HepG2 (cell line): ENCODE results near the gene NMNAT1. TPM values are rescaled to one million over a fixed set of nuclear protein-coding genes. Genes with fewer than 3 reads are reported as not detected.

Experiments used
- ATAC-seq: fragments of 200-7000 bp; cut with Tn5 transposase; 3 replicates; pipeline ENCODE4 v1.9.1; 2020; ENCODE audit warnings: mild to moderate bottlenecking, moderate library complexity
- BruUV-seq: library from RNA; stranded (reverse); fragments of 400-500 nt; replicated peaks from 2 replicates; lab custom pipeline; 2021; lab: Mats Ljungman, UMichigan
- CTCF ChIA-PET: fragments of 300-600 bp; formaldehyde crosslinking; extraction: SDS; loops from one replicate; lab custom pipeline; 2021; ENCODE audit warnings: low total read pairs, inconsistent platforms, low intra/inter-chr PET ratio; lab: Yijun Ruan, JAX
- POLR2A ChIA-PET: fragments of 350-600 bp; sonication (Branson Sonifier 250); formaldehyde crosslinking; loops from one replicate; lab custom pipeline; 2020; ENCODE audit warnings: antibody characterized with exemption, inconsistent platforms; lab: Yijun Ruan, JAX
- DNase-seq: peaks from one replicate; pipeline ENCODE4 v3.0.0-alpha.2; 2015; ENCODE audit warnings: low spot score
- FAIRE-seq: peaks from 3 replicates; lab custom pipeline; 2011; peaks lifted over from hg19 to GRCh38; lab: Jason Lieb, UNC
- H2AFZ ChIP-seq: one replicate; pipeline ENCODE4 v1.6.1; 2011; ENCODE audit warnings: low read length, inconsistent platforms
- H3K27ac ChIP-seq: fragments of 300-600 bp; 3 replicates; pipeline ENCODE4 v1.8.0; 2011; ENCODE audit warnings: mixed run types, mild to moderate bottlenecking, mixed read lengths, low read length, inconsistent platforms; ENCODE audit not compliant: insufficient read depth; ENCODE audit errors: extremely low read length
- H3K27me3 ChIP-seq, 2 experiments: fragments of 200-600 bp in 1 of 2; 2 replicates in 1 of 2; 3 replicates in 1 of 2; pipeline versions ENCODE4 v1.6.0 to v1.8.0; 2011; ENCODE audit warnings: low read length in 2 of 2, mild to moderate bottlenecking in 2 of 2, moderate library complexity in 2 of 2, inconsistent platforms in 1 of 2; ENCODE audit not compliant: insufficient read depth in 2 of 2, control insufficient read depth in 1 of 2
- H3K36me3 ChIP-seq, 2 experiments: fragments of 200-600 bp in 1 of 2; replicated peaks in 1 of 2; 2 replicates in 1 of 2; 3 replicates in 1 of 2; pipeline versions ENCODE4 v1.5.1 to v1.8.0; 2011; ENCODE audit warnings: low read length in 2 of 2, inconsistent platforms in 1 of 2; ENCODE audit not compliant: insufficient read depth in 2 of 2, control insufficient read depth in 1 of 2
- H3K4me1 ChIP-seq: 2 replicates; pipeline ENCODE4 v1.5.1; 2012; ENCODE audit warnings: low read length, inconsistent platforms; ENCODE audit not compliant: insufficient read depth
- H3K4me2 ChIP-seq: 2 replicates; pipeline ENCODE4 v1.6.0; 2011; ENCODE audit warnings: low read depth, low read length, inconsistent platforms
- H3K4me3 ChIP-seq, 3 experiments: fragments of 200-600 bp in 1 of 3; sonication (generic), shearing (Covaris generic) in 1 of 3; replicated peaks in 1 of 3; 2 replicates each; pipeline ENCODE4 v1.5.1; 2011 to 2016; ENCODE audit warnings: low read length in 3 of 3, inconsistent platforms in 2 of 3, low read depth in 2 of 3, mild to moderate bottlenecking in 2 of 3, control low read depth in 1 of 3, mixed read lengths in 1 of 3; ENCODE audit not compliant: insufficient read depth in 1 of 3
- H3K79me2 ChIP-seq: one replicate; pipeline ENCODE4 v1.6.1; 2011; ENCODE audit warnings: low read length, inconsistent platforms; ENCODE audit not compliant: insufficient read depth
- H3K9ac ChIP-seq: 2 replicates; pipeline ENCODE4 v1.6.0; 2011; ENCODE audit warnings: mild to moderate bottlenecking, low read depth, low read length, inconsistent platforms; ENCODE audit not compliant: insufficient read depth
- H3K9me3 ChIP-seq: 2 replicates; pipeline ENCODE4 v1.5.1; 2012; ENCODE audit warnings: mild to moderate bottlenecking, low read length
- H4K20me1 ChIP-seq: 2 replicates; pipeline ENCODE4 v1.6.0; 2011; ENCODE audit warnings: inconsistent platforms, mild to moderate bottlenecking, low read length, moderate library complexity; ENCODE audit not compliant: insufficient read depth
- ZNF619 ChIP-seq: sonication (generic); formaldehyde crosslinking; IDR thresholded peaks from 2 replicates; pipeline ENCODE4 v1.4.0; 2020; ENCODE audit warnings: mild to moderate bottlenecking, missing genetic modification reagents
- WGBS: methylation state at CpG from one replicate; pipeline ENCODE4 v1.1.6; 2017; ENCODE audit warnings: low lambda C conversion rate; 5-methylcytosine and 5-hydroxymethylcytosine counted together
- in situ Hi-C: cut with HindIII; loops from 2 replicates; pipeline ENCODE4 v1.10.0; 2017; ENCODE audit warnings: low pct_unique_long_range_greater_than_20kb; ENCODE audit not compliant: extremely low pct_ligation_motif_present
- intact Hi-C: fragments of 100-400 bp; cut with micrococcal nuclease; formaldehyde crosslinking; loops from one replicate; pipeline ENCODE4 v1.10.0; 2022; ENCODE audit not compliant: unreplicated experiment
- polyA plus RNA-seq, 8 experiments: library from polyadenylated mRNA; depleted of rRNA in 3 of 8; stranded (reverse) in 7 of 8; unstranded in 1 of 8; fragments of >200 nt; fragmentation: Illumina TruSeq in 4 of 8; extraction: Trizol in 4 of 8; gene quantifications; 2 replicates each; pipeline versions ENCODE4 v1.2.1 to v1.2.3, GENCODE V29; 2011 to 2016; ENCODE audit warnings: low read depth in 4 of 8, missing spikeins in 1 of 8, mixed read lengths in 1 of 8; ENCODE audit not compliant: insufficient read depth in 1 of 8
- total RNA-seq, 5 experiments: library from RNA; depleted of rRNA; stranded (reverse); fragments of >200 nt; fragmentation: Illumina TruSeq; extraction: Trizol; gene quantifications; 2 replicates each; pipeline ENCODE4 v1.2.3, GENCODE V29; 2016; ENCODE audit warnings: low read depth in 1 of 5
- TF ChIP-seq, protein P1 (sequence below): sonication (generic); formaldehyde crosslinking; IDR thresholded peaks from 2 replicates; pipeline ENCODE4 v1.5.0; 2020; ENCODE audit warnings: mild to moderate bottlenecking, missing genetic modification reagents
- TF ChIP-seq, protein P2 (sequence below): IDR thresholded peaks from 2 replicates; pipeline ENCODE4 v1.4.0; 2020; ENCODE audit warnings: mild to moderate bottlenecking, missing genetic modification reagents
- TF ChIP-seq, protein P3 (sequence below): sonication (generic); formaldehyde crosslinking; IDR thresholded peaks from 2 replicates; pipeline ENCODE4 v1.4.0; 2020; ENCODE audit warnings: missing genetic modification reagents

The NMNAT1 gene
- total and polyA plus RNA-seq, 2 of the 13 experiments (the other 11 are each of a cell fraction or from before 2014, with no cell fraction given) = 5.6 to 12.2 TPM

DNA sequence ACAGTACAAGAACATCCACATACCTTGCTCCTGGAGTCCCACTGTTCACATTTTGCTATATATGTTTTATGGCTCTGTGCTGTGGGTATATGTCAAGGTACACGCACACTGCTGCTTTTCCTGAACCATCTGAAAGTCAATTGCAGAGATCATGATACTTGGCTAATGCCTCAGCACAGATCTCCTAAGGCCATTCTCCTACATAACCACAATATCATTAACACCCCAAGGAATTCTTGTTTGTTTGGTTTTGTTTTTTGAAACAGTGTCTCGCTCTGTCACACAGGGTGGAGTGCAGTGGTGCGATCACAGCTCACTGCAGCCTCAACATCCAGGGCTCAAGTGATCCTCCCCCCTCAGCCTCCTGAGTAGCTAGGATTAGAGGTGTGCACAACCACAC lies 49.2 kb upstream of the NMNAT1 start:
- no peak overlapping the region for H3K9ac ChIP-seq
- no peak for ATAC-seq
- no peak for DNase-seq
- H2AFZ ChIP-seq = no peak overlapping the region
- no peak overlapping the region for H3K27ac ChIP-seq
- in situ Hi-C loops = no loop called here
- POLR2A ChIA-PET = interaction anchor here (1.0 to 1.5 kb wide), 3 partner anchors 17 to 49 kb away, joined by 3 to 6 read pairs (median 5); partner anchors contain the start of genes LZIC and NMNAT1
- H3K4me3 ChIP-seq = no peak overlapping the region
- no peak for TF ChIP-seq ZNF619 (CRISPR knock-in tag)
- TF ChIP-seq, protein P1, sequence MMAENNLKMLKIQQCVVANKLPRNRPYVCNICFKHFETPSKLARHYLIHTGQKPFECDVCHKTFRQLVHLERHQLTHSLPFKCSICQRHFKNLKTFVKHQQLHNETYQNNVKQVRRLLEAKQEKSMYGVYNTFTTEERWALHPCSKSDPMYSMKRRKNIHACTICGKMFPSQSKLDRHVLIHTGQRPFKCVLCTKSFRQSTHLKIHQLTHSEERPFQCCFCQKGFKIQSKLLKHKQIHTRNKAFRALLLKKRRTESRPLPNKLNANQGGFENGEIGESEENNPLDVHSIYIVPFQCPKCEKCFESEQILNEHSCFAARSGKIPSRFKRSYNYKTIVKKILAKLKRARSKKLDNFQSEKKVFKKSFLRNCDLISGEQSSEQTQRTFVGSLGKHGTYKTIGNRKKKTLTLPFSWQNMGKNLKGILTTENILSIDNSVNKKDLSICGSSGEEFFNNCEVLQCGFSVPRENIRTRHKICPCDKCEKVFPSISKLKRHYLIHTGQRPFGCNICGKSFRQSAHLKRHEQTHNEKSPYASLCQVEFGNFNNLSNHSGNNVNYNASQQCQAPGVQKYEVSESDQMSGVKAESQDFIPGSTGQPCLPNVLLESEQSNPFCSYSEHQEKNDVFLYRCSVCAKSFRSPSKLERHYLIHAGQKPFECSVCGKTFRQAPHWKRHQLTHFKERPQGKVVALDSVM = peak; percentile 78; the same call in 1 of the 2 replicates
- H3K79me2 ChIP-seq = peaks cover 8% of the 10 kb centered on the region
- WGBS = 97% methylated on average over 3 of the region's 3 CpGs
- H3K36me3 ChIP-seq = peaks cover 5 to 31% of the 10 kb centered on the region in 2 experiments; a peak in 4 of 5 replicates
- no peak for FAIRE-seq
- no peaks in the 10 kb centered on the region for H4K20me1 ChIP-seq
- H3K9me3 ChIP-seq = no peaks in the 10 kb centered on the region
- peaks cover 13% of the 10 kb centered on the region; the same call in 1 of the 2 replicates for H3K4me1 ChIP-seq
- TSS peak; percentile 4 for BruUV-seq
- no peak overlapping the region for H3K4me2 ChIP-seq
- CTCF ChIA-PET = no interaction called here
- intact Hi-C loops = no loop called here
- H3K27me3 ChIP-seq = no peaks in the 10 kb centered on the region

DNA sequence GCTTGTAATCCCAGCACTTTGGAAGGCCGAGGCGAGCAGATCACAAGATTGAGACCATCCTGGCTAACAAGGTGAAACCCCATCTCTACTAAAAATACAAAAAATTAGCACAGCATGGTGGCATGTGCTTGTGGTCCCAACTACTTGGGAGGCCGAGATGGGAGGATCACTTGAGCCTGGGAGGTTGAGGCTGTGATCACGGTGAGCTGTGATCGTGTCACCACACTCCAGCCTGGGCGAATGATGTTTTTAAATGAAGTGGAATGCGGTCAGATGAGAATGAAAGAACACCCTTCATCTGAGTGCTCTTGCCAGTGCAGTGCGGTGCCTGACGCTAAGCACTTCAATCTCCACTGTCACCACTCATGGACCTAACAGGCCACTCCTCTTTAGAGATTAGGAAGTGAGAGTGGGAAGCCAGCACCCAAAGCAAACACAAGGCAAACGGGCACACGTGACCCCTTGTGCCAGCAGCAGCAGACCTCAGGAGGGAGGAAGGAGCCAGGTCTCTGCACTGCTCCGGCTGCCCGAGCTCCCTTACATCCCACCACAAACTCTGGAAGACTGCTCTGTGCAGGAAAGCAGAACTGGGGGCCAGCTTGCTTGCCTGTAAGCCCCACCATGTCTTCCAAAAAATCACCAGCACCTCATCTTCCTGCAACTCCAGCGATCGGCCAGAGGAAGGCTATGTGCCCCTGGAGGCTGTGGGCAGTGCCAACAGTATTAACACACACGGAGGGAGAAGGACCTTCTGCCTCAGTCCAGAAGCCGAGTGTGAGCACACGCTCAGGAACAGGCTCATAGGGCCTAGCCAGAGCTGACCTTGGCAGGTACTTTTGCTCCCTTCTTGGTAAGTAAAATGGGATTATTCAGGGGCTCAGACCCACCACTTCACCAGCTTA lies 42.9 kb upstream of the NMNAT1 start:
- ChIA-PET POLR2A (interaction anchor here (0.9 to 3.1 kb wide), 6 partner anchors 10 to 43 kb away, joined by 3 to 12 read pairs (median 4); partner anchors contain the start of genes CTNNBIP1, LZIC and NMNAT1), CTCF (no interaction called here)
- intact Hi-C loops (loop anchor here (5.0 kb wide), 1 partner anchor 42 kb away; the partner anchor contains the start of genes LZIC and NMNAT1), in situ Hi-C loops (no loop called here)
- ATAC-seq (peak; percentile 92), FAIRE-seq (peak; percentile 81), DNase-seq (peak; percentile 88)
- Histone ChIP-seq H2AFZ (no peak overlapping the region), H3K4me1 (peaks cover 58% of the 10 kb centered on the region), H3K9me3 (no peaks in the 10 kb centered on the region), H3K36me3 (no peaks in the 10 kb centered on the region; a peak in 1 of 5 replicates), H3K4me2 (peak overlapping the region; percentile 83), H4K20me1 (peaks cover 4% of the 10 kb centered on the region; the same call in 1 of the 2 replicates), H3K4me3 (peak overlapping the region in 1 of 3 experiments; percentile 56; a peak in 3 of 6 replicates), H3K27me3 (no peaks in the 10 kb centered on the region; a peak in 1 of 5 replicates), H3K27ac (peak overlapping the region; percentile 56), H3K79me2 (peaks cover 43% of the 10 kb centered on the region), H3K9ac (peak overlapping the region; percentile 44; the same call in 1 of the 2 replicates)
- BruUV-seq = no TSS peak
- 53% methylated on average over 8 of the region's 18 CpGs for WGBS
- TF ChIP-seq, protein P2, sequence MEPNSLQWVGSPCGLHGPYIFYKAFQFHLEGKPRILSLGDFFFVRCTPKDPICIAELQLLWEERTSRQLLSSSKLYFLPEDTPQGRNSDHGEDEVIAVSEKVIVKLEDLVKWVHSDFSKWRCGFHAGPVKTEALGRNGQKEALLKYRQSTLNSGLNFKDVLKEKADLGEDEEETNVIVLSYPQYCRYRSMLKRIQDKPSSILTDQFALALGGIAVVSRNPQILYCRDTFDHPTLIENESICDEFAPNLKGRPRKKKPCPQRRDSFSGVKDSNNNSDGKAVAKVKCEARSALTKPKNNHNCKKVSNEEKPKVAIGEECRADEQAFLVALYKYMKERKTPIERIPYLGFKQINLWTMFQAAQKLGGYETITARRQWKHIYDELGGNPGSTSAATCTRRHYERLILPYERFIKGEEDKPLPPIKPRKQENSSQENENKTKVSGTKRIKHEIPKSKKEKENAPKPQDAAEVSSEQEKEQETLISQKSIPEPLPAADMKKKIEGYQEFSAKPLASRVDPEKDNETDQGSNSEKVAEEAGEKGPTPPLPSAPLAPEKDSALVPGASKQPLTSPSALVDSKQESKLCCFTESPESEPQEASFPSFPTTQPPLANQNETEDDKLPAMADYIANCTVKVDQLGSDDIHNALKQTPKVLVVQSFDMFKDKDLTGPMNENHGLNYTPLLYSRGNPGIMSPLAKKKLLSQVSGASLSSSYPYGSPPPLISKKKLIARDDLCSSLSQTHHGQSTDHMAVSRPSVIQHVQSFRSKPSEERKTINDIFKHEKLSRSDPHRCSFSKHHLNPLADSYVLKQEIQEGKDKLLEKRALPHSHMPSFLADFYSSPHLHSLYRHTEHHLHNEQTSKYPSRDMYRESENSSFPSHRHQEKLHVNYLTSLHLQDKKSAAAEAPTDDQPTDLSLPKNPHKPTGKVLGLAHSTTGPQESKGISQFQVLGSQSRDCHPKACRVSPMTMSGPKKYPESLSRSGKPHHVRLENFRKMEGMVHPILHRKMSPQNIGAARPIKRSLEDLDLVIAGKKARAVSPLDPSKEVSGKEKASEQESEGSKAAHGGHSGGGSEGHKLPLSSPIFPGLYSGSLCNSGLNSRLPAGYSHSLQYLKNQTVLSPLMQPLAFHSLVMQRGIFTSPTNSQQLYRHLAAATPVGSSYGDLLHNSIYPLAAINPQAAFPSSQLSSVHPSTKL = peak; percentile 41
- TF ChIP-seq, protein P3, sequence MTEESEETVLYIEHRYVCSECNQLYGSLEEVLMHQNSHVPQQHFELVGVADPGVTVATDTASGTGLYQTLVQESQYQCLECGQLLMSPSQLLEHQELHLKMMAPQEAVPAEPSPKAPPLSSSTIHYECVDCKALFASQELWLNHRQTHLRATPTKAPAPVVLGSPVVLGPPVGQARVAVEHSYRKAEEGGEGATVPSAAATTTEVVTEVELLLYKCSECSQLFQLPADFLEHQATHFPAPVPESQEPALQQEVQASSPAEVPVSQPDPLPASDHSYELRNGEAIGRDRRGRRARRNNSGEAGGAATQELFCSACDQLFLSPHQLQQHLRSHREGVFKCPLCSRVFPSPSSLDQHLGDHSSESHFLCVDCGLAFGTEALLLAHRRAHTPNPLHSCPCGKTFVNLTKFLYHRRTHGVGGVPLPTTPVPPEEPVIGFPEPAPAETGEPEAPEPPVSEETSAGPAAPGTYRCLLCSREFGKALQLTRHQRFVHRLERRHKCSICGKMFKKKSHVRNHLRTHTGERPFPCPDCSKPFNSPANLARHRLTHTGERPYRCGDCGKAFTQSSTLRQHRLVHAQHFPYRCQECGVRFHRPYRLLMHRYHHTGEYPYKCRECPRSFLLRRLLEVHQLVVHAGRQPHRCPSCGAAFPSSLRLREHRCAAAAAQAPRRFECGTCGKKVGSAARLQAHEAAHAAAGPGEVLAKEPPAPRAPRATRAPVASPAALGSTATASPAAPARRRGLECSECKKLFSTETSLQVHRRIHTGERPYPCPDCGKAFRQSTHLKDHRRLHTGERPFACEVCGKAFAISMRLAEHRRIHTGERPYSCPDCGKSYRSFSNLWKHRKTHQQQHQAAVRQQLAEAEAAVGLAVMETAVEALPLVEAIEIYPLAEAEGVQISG = peak; percentile 42; the same call in 1 of the 2 replicates
